ENCODE results near the gene SLCO1B3. TPM values are rescaled to one million over a fixed set of nuclear protein-coding genes. Genes with fewer than 3 reads are reported as not detected.

Gene SLCO1B3
- total RNA-seq, 4 donors from 2014 or later, result 0.35 TPM; not detected in 3

DNA sequence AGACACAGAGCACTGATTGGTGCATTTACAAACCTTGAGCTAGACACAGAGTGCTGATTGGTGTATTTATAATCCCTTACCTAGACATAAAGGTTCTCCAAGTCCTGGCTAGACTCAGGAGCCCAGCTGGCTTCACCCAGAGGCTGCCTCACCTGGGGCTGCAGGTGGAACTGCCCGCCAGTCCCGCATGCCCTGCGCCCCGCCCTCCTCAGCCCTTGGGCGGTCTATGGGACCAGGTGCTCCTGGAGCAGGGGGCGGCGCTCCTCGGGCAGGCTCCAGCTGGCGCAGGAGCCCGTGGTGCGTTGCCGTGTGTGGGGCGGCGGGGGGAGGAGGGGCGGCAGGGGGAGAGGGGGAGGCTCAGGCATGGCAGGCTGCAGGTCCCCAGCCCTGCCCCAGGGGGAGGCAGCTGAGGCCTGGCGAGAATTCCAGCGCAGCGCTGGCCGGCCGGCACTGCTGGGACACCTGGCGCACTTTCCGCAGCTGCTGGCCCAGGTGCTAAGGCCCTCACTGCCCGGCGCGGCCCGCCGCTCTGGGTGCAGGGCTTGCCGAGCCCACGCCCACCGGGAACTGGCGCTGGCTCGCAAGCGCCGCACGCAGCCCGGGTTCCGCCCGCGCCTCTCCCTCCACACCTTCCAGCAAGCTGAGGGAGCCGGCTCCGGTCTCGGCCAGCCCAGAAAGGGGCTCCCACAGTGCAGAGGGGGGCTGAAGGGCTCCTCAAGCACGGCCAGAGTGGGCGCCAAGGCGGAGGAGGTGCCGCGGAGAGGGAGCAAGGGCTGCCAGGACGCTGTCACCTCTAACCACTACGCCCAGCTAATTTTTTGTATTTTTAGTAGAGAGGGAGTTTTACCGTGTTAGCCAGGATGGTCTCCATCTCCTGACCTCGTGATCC is 3.1 kb upstream of the SLCO1B3 start:
- no peak overlapping the region for H3K27ac ChIP-seq
- H3K27me3 ChIP-seq, result no peaks in the 10 kb centered on the region
- TF ChIP-seq, protein P1, sequence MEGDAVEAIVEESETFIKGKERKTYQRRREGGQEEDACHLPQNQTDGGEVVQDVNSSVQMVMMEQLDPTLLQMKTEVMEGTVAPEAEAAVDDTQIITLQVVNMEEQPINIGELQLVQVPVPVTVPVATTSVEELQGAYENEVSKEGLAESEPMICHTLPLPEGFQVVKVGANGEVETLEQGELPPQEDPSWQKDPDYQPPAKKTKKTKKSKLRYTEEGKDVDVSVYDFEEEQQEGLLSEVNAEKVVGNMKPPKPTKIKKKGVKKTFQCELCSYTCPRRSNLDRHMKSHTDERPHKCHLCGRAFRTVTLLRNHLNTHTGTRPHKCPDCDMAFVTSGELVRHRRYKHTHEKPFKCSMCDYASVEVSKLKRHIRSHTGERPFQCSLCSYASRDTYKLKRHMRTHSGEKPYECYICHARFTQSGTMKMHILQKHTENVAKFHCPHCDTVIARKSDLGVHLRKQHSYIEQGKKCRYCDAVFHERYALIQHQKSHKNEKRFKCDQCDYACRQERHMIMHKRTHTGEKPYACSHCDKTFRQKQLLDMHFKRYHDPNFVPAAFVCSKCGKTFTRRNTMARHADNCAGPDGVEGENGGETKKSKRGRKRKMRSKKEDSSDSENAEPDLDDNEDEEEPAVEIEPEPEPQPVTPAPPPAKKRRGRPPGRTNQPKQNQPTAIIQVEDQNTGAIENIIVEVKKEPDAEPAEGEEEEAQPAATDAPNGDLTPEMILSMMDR (IDR thresholded peaks at IDR 0.05), result no peak
- TF ChIP-seq POLR2AphosphoS5 (IDR thresholded peaks at IDR 0.05) (no peak), EP300 (IDR thresholded peaks at IDR 0.05) (no peak), POLR2A (IDR thresholded peaks at IDR 0.05) (no peak)
- WGBS, 2 donors (ENCODE audit: low coverage in 1 of 2), result 92% methylated on average over 2 of the region's 51 CpGs; no CpG with 5 or more reads in 1 of the 2 donors
- no peak overlapping the region for H3K4me3 ChIP-seq
- no peaks in the 10 kb centered on the region for H3K9me3 ChIP-seq
- no peak for ATAC-seq
- H3K36me3 ChIP-seq, result no peaks in the 10 kb centered on the region
- H3K4me1 ChIP-seq, result no peaks in the 10 kb centered on the region

DNA sequence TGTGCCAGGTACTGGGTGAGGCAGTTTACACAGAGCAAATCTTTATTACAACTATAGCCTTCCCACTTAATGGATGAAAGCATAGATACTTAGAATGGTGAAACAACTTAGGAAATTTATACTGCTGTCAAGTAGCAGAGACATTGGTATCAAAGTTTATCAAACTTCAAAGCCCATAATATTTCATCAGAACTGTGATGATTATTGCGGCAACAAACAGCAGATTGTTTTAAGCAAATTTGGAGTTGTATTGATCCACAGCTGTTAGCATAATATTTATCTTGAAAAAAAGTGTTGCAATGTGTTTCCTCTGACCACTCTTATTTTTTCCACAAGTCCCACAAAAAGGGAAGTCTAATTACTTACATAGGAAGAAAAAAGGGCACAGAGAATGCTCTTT is 2.0 kb upstream of the SLCO1B3 start:
- H3K27ac ChIP-seq, result no peak overlapping the region
- no peaks in the 10 kb centered on the region for H3K9me3 ChIP-seq
- no peak for ATAC-seq
- no peak overlapping the region for H3K4me3 ChIP-seq
- H3K27me3 ChIP-seq, result no peaks in the 10 kb centered on the region
- H3K4me1 ChIP-seq, result no peaks in the 10 kb centered on the region
- 60 to 64% methylated on average over 1 of the region's 1 CpG for WGBS, 2 donors (ENCODE audit: low coverage in 1 of 2)
- H3K36me3 ChIP-seq, result no peaks in the 10 kb centered on the region
- TF ChIP-seq EP300 (IDR thresholded peaks at IDR 0.05) (no peak), POLR2AphosphoS5 (IDR thresholded peaks at IDR 0.05) (no peak), POLR2A (IDR thresholded peaks at IDR 0.05) (no peak)
- TF ChIP-seq, protein P1 (IDR thresholded peaks at IDR 0.05), result no peak

DNA sequence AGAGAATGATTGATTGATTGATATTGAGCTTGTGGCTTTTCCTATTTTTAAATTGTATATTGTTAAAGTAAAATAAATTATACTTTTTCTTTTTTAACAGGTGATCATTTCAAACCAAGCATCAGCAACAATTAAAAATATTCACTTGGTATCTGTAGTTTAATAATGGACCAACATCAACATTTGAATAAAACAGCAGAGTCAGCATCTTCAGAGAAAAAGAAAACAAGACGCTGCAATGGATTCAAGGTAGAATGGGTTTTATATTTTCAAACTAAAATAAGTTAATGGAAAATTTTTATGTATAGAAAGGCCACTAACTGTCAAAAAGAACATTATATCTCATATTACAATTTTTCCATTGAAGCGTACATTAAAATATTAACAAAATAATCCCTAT is 5.1 kb downstream of the SLCO1B3 start:
- Histone ChIP-seq H3K9me3 (peaks cover 0 to 8% (median 0%) of the 10 kb centered on the region in 3 donors), H3K27ac (no peak overlapping the region), H3K4me1 (no peaks in the 10 kb centered on the region), H3K36me3 (no peaks in the 10 kb centered on the region), H3K4me3 (no peak overlapping the region), H3K27me3 (no peaks in the 10 kb centered on the region)
- no peak for TF ChIP-seq POLR2AphosphoS5 (IDR thresholded peaks at IDR 0.05)
- TF ChIP-seq EP300 (IDR thresholded peaks at IDR 0.05), result no peak
- no peak for TF ChIP-seq POLR2A (IDR thresholded peaks at IDR 0.05)
- TF ChIP-seq, protein P1 (IDR thresholded peaks at IDR 0.05), result no peak
- WGBS, 2 donors (ENCODE audit: low coverage in 1 of 2), result 92 to 100% methylated on average over 2 of the region's 2 CpGs
- ATAC-seq, result no peak

DNA sequence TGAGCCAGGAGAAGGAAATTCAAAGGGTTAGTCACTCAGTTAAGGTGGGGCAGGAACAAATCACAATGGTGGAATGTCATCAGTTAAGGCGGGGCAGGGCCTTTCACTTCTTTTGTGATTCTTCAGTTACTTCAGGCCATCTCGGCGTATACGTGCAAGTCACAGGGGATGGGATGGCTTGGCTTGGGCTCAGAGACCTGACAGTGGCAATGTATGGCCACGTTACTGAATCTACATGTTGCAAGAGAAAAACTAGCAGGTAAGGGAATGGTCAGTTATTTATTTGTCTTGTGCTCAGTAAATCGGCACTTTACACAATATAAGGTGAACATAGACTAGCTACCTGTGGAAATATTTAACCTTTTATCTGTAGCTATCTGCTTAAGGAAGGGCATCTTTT is 11.9 kb downstream of the SLCO1B3 start:
- Histone ChIP-seq H3K4me1 (no peaks in the 10 kb centered on the region), H3K4me3 (no peak overlapping the region), H3K9me3 (peaks cover 0 to 3% (median 0%) of the 10 kb centered on the region in 3 donors), H3K27ac (no peak overlapping the region), H3K27me3 (no peaks in the 10 kb centered on the region), H3K36me3 (no peaks in the 10 kb centered on the region)
- TF ChIP-seq, protein P1 (IDR thresholded peaks at IDR 0.05), result no peak
- TF ChIP-seq POLR2AphosphoS5 (IDR thresholded peaks at IDR 0.05), result no peak
- TF ChIP-seq POLR2A (IDR thresholded peaks at IDR 0.05), result no peak
- TF ChIP-seq EP300 (IDR thresholded peaks at IDR 0.05), result no peak
- WGBS, 2 donors (ENCODE audit: low coverage in 1 of 2), result 93 to 97% methylated on average over 5 to 6 of the region's 6 CpGs
- ATAC-seq, result no peak

DNA sequence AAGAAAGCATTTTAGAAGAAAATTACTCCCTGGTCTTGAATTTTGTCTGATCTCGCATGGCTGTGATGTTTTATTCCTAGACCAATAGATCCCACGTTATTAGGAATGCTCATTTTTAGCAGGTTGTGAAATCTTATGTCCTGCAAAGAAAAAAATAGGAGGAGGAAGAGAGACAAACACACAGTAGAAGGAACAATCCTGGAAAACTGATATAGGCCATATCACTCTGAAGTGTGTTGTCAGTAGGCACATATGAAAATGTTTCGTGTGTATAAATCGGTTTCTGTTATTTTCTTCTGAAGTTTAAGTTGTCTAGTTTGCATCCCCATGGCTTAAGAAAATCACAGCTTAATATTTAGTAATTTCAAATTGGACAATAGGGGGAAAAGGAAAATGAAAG is 12.4 kb downstream of the SLCO1B3 start:
- TF ChIP-seq POLR2A (IDR thresholded peaks at IDR 0.05) (no peak), EP300 (IDR thresholded peaks at IDR 0.05) (no peak), POLR2AphosphoS5 (IDR thresholded peaks at IDR 0.05) (no peak)
- TF ChIP-seq, protein P1 (IDR thresholded peaks at IDR 0.05), result no peak
- no peaks in the 10 kb centered on the region for H3K36me3 ChIP-seq
- no peaks in the 10 kb centered on the region for H3K27me3 ChIP-seq
- H3K4me3 ChIP-seq, result no peak overlapping the region
- no peaks in the 10 kb centered on the region for H3K4me1 ChIP-seq
- ATAC-seq, result no peak
- H3K9me3 ChIP-seq, result no peaks in the 10 kb centered on the region
- WGBS, 2 donors (ENCODE audit: low coverage in 1 of 2), result 54 to 67% methylated on average over 3 to 4 of the region's 4 CpGs
- H3K27ac ChIP-seq, result no peak overlapping the region
